ENCODE results near the gene SUSD3.

The SUSD3 gene

GRCh38 chr9:93134015-93134739, 75.7 kb downstream of the SUSD3 start, which contains the start of gene NINJ1:
Gene NINJ1, minus strand, starts transcription at chr9:93134251. Its CDS starts 34 bp downstream, at chr9:93134217.
- no peak for FAIRE-seq
- peak; percentile 77 for DNase-seq (ENCODE audit: insufficient read length, low spot score)
